GM18499 (cell line): Measurements from ENCODE around the gene GPR84.

ENCODE experiments used
- ATAC-seq: cut with Tn5 transposase; IDR thresholded peaks from one replicate; pipeline ENCODE4 v1.9.1; 2021; ENCODE audit warnings: moderate number of reproducible peaks; ENCODE audit not compliant: insufficient read depth, unreplicated experiment

The GPR84 gene

DNA sequence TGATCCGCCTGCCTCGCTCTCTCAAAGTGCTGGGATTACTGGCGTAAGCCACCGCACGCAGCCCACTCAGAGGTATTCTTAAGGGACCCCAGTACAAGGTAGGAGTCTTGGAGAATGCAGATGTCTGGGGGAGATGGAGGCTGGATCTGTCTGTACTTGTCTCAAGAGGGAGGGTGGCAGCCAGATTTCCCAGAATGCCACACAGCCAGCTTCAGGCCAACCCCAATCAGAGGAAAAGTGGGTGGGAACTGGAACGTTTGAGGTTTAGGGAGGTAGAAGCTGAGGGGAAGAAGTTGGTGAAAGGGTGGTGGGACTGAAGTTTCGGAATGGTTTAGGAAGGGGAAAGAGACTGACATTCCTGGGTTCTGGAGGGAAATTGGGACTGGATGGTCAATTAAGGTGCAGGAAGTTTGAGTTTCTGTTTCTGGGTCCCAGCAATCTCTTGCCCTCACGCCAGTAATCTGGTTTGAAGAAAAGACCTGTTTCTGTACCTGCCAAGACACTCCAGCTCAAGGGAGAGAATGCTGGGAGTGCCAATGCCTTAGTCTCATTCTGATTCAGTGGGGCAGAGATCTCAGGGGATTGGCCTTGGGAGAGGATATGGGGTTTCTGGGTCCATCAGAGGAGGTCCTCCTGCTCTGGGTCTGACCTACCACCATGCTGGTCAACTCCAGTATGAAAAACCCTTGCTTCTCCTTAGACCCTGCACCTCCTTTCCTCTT, 28.4 kb upstream of the GPR84 start:
- ATAC-seq: no peak

DNA sequence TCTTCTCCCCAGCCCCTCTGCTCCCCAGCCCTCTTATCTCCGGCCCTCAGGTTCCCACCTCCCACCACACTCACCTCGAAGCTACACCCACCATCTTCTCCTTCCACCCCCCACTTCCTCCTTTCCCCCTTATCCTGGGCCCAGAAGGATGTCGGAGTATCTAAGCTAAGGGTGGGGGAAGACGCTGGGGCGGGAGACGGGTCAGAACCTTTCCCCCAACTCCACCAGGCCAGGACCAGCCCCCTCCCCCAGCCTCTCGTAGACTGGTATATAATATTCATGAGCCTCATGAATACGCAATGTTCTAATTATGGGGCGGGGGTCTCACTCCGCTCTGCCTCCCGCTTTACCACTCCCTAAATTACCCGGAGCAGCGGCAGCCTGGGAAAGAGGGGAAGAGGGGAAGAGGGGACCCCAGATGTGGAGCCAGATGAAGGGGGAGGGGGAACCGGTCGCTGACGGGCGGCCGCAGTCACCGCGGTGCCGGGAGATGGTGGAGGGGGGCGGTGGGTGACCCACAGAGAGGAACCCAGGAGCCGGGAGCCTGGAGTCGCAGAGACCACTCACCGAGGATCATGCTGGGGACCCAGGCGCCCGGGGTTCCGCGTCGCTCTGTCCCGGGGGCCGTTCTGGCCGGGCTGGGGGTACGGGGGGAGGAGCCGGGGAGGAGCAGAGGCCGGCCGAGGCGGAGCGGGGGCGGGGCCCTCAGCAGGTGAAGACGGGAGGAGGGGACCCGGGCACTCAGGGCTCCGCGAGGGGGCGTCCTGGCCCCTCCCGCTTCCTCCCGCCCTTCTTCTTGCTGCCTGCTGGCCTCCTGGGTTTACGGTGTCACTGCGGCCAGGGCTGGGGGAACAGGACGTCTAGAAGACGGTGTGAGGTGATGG, 26.6 kb upstream of the GPR84 start:
- ATAC-seq: no peak

GRCh38 chr12:54390176-54390667, 25.9 kb upstream of the GPR84 start:
- no peak for ATAC-seq

DNA sequence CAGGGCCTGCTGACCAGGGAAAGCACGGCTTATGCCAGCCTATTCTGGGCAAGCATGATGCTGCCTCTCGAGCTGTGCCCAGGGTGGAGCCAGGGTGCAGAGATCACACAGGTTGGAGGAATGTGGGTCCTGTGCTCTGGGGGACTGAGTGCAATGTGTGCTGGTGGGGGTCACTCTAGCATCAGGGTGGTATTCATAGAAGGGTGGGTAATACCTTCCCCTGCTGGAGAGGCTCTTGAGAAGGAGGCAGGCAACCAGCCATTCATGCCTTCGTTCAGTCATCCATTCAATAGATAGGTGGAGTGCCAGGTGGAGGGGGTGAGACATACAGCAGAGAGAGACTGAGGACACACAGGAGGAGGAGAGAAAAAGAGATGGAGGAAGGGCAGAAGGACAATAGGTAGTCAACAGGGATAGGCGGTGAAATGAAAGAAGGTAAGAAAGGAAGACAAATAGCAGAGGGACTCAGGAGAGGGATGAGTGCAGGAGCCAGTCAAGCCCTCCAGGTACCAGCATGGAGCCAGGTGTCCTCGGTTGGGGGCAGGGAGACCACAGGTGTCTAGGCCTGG, 25.4 kb upstream of the GPR84 start:
- no peak for ATAC-seq

DNA sequence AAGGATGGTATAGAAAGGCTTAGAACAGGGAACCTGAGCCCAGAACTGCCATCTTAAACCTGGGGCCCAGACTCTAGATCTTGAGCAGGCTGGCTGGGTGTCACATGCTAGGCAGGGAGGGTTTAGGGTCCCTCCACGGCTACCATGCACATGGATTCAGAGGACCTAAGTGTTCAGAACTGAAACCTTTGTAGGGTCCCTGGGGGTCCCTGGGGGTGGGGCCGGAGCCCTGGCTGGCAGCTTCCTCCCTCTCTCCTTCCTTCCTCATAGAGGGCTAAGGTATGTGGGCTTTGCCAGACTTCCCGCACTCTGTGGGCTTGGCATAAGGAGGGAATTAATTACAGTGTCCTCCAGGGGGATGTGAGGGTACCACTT, 24.8 kb upstream of the GPR84 start:
- ATAC-seq: no peak

DNA sequence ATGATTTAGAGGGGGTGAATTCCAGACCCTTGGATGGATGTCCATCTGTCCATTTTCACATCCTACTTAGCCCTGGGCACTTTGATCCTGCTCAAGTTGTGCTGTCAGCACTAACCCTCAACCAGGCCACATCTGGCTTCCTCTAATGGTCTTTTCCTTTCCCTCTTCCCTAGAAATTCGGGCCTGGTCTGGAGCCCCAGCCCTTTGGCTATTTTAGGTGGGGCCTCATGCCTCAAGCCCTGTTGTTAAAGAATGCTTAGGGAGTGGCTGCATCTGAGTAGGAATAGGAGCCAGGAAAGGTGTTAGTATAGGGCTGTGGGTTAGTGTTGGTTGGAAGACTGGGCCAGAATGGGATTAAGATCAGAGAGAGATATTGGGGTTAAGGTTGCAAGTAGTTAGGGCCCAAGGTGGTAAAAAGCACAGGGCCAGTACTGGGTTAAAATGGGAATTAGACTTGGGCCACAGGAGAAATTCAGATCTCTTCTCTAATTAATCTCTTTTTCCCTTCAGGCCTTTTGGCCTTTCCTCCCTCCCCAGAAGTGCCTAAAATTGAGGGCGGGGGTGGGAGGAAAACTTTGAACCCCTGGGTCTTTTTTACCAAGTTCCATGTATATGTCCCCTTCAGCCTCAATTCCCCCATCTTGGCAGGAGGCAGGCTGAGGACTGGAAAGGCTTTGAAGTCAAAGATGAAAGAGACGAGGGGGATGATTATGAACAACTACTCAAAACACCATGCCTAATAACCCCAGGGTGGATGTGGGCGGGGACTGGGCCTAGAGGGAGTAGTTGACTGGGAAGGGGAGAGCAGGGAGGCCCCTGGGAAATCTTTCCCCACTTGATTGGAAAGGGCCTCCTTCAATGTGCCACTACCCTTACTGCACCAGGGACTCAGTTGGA, 24.2 kb upstream of the GPR84 start:
- no peak for ATAC-seq

DNA sequence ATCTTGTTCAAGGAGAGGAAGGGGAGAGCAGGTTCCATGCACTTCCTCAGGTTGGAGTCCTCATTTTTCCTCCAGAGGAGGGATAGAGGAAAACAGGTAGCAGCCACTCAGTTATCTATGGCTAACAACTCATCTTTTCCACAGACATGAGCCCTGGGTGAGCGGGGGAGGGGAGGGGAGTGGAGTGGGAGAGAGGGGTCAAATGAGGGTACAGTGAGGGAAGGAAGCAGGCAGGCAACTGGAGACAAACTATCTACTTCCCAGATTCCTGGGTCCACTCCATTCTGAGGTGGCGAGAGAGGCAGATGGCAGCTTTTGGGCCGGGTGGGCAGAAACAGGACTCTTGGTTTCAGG, 22.8 kb upstream of the GPR84 start:
- no peak for ATAC-seq

DNA sequence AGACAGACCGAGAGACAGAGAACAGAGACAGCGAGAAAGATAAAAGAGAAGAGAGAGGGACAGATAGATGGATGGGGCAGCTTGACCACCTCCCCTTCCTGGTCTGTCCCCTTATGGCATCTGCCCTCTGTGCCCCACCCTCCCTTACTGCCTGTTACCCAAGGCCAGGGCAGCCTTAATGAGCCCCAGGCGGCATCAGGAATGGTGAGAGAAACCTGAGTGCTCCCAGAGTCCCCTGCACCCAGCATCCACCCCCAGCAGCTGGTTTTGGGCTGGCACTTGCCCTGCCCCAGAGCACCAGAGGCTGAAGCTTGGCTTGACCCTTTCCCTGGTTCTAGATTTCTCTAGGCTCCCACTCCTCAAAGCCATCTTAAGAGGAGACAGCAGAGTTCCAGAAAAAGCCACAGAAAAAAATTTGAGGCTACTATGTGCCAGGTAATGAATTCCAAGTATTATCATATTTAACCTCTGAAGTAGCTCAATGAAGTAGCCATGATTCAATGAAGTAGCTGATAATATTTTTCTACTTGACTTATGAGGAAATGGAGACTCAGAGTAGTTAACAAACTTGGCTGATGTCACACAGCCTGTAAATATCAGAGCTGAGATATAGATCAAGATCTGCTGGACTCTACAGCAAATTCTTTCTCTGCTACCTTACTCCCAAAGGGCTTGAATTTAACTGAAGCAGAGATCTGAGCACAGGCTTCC, 22.3 kb upstream of the GPR84 start:
- no peak for ATAC-seq

DNA sequence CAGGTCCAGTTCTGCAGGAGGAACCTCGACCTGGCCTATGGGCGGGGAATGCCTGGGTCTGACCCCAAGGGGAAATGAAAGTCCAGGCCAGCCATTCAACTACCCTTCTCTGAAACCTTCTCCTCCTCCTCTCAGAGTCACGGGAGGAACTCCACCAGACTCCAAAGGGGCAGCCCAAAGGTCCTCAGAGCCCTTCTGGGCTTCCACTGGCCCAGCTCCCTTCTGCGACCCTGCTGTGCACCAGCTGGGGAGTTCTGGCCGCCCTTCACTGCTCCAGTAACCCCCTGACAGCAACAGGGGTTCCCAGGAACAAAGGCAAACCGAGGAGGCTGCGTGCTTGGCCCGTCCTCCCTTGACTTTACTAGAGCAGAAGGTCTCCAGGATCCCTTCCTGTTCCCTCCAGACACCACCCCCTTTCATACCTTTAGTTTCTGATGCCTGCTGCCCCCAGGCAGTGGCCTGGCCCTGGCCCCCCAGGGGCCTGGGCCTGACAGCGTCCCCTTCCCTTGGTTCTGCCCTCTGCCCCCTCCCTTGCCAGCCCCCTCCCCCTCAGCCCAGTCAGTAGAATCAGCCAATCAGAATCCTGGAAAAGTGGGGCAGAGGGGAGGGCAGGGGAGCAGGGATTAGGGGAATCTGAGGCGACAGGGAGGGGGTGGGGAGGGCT, 21.1 kb upstream of the GPR84 start:
- ATAC-seq: no peak

GRCh38 chr12:54384591-54385041, 20.3 kb upstream of the GPR84 start, which contains the start of gene ZNF385A:
ZNF385A (minus strand) TSS chr12:54384733; CDS start chr12:54384514, 219 bp downstream.
- ATAC-seq: no peak

GRCh38 chr12:54383041-54383609, 18.8 kb upstream of the GPR84 start:
- ATAC-seq: no peak

- no peak for ATAC-seq
Observed at GRCh38 chr12:54381136-54381535, 16.9 kb upstream of the GPR84 start.

- ATAC-seq: no peak
Observed at GRCh38 chr12:54379398-54380201, 15.3 kb upstream of the GPR84 start.

DNA sequence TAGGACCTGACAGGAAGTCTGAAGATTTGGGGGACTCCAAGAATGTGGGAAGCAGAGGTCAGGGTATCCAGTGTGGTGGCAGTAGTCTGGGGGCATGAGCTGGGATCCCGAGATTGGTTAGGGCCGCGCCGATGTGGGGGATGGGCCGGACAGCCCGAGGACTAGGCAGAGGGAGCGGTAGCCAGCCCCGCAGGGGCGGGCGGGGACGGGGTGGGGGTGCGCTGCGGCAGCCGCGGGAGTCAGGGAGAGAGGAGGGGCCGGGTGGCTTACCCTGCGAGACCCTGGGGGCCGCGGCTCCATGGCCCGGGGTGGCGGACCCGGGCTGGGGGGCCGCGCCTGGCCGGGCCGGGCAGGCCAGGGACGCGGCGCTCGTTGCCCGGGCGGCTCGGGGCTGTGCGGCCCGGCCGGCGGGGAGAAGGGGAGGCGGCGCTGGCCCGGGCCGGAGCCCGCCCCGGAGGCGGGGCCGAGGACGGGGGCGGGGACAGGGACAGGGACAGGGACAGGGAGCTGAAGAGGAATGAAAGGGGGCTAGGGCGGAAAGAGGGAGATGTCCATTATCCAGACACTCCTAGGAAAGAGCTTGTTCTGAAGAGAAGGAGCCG, 14.6 kb upstream of the GPR84 start:
- no peak for ATAC-seq

- no peak for ATAC-seq
Observed at GRCh38 chr12:54377797-54378515, 13.7 kb upstream of the GPR84 start.

- no peak for ATAC-seq
Observed at GRCh38 chr12:54377007-54377406, 12.7 kb upstream of the GPR84 start.

GRCh38 chr12:54376596-54376995, 12.3 kb upstream of the GPR84 start:
- ATAC-seq: no peak
